K562 (cell line): Measurements from ENCODE around the gene UVRAG. TPM values are rescaled to one million over a fixed set of nuclear protein-coding genes. Genes with fewer than 3 reads are reported as not detected.

Experiments used
- ATAC-seq: fragments of 200-7000 bp; cut with Tn5 transposase; 3 replicates; pipeline ENCODE4 v1.9.1; 2020; ENCODE audit warnings: moderate library complexity
- BruUV-seq: library from RNA; stranded (reverse); fragments of 400-500 nt; replicated peaks from 2 replicates; lab custom pipeline; 2021; lab: Mats Ljungman, UMichigan
- CTCF ChIA-PET: fragments of 300-600 bp; formaldehyde crosslinking; extraction: SDS; loops from one replicate; lab custom pipeline; 2021; ENCODE audit warnings: low intra/inter-chr PET ratio; lab: Yijun Ruan, JAX
- POLR2A ChIA-PET: fragments of 300-600, 350-650 bp; sonication (Branson Sonifier 250); formaldehyde crosslinking; extraction: SDS; loops from one replicate; lab custom pipeline; 2021; ENCODE audit warnings: antibody characterized with exemption, inconsistent platforms; lab: Yijun Ruan, JAX
- DNase-seq, 4 experiments: peaks; one replicate each; pipeline versions ENCODE4 v3.0.0 to v3.0.0-alpha.2; 2011 to 2018; ENCODE audit warnings: low spot score in 3 of 4, mixed read lengths in 3 of 4; ENCODE audit errors: extremely low read depth in 1 of 4
- FAIRE-seq: peaks from 2 replicates; lab custom pipeline; 2011; peaks lifted over from hg19 to GRCh38; lab: Jason Lieb, UNC
- H2AFZ ChIP-seq: 2 replicates; pipeline ENCODE4 v1.6.0; 2011; ENCODE audit warnings: low read depth, low read length, control low read depth, inconsistent platforms
- H3K27ac ChIP-seq: fragments of 200-600 bp; 3 replicates; pipeline ENCODE4 v1.8.0; 2011; ENCODE audit warnings: low read depth, mild to moderate bottlenecking, control low read depth, inconsistent platforms, low read length, moderate library complexity, mixed read lengths; ENCODE audit errors: extremely low read depth
- H3K27me3 ChIP-seq, 2 experiments: fragments of 300-600 bp in 1 of 2; 2 replicates in 1 of 2; 3 replicates in 1 of 2; pipeline versions ENCODE4 v1.6.0 to v1.8.0; 2011; ENCODE audit warnings: inconsistent platforms in 2 of 2, low read length in 2 of 2, mild to moderate bottlenecking in 1 of 2, mixed read lengths in 1 of 2, moderate library complexity in 1 of 2; ENCODE audit not compliant: control insufficient read depth in 2 of 2, insufficient read depth in 2 of 2
- H3K36me3 ChIP-seq: fragments of 300-600 bp; 3 replicates; pipeline ENCODE4 v1.8.0; 2011; ENCODE audit warnings: mild to moderate bottlenecking, low read length, inconsistent platforms; ENCODE audit not compliant: control insufficient read depth, insufficient read depth
- H3K4me1 ChIP-seq, 2 experiments: fragments of 200-600 bp in 1 of 2; replicated peaks in 1 of 2; 2 replicates in 1 of 2; 3 replicates in 1 of 2; pipeline versions ENCODE4 v1.5.1 to v1.8.0; 2011; ENCODE audit warnings: inconsistent platforms in 2 of 2, low read length in 2 of 2, mild to moderate bottlenecking in 1 of 2, mixed read lengths in 1 of 2, moderate library complexity in 1 of 2; ENCODE audit not compliant: control insufficient read depth in 2 of 2, insufficient read depth in 2 of 2
- H3K4me2 ChIP-seq: 2 replicates; pipeline ENCODE4 v1.6.1; 2011; ENCODE audit warnings: low read length, control low read depth, inconsistent platforms, mixed read lengths; ENCODE audit not compliant: insufficient read depth
- H3K4me3 ChIP-seq: fragments of 200-600 bp; sonication (generic), shearing (Covaris generic); 2 replicates; pipeline ENCODE4 v1.5.1; 2016; ENCODE audit warnings: control low read depth, inconsistent platforms
- H3K79me2 ChIP-seq: fragments of 200-600 bp; 3 replicates; pipeline ENCODE4 v1.8.0; 2011; ENCODE audit warnings: low read length, inconsistent platforms; ENCODE audit not compliant: control insufficient read depth, insufficient read depth
- H3K9ac ChIP-seq, 2 experiments: 2 replicates each; pipeline versions ENCODE4 v1.6.0 to v1.6.1; 2011; ENCODE audit warnings: low read depth in 2 of 2, low read length in 2 of 2, control low read depth in 1 of 2, inconsistent platforms in 1 of 2, mild to moderate bottlenecking in 1 of 2, mixed read lengths in 1 of 2; ENCODE audit not compliant: insufficient read depth in 1 of 2
- H3K9me1 ChIP-seq: one replicate; pipeline ENCODE4 v1.6.0; 2011; ENCODE audit warnings: inconsistent platforms, mild to moderate bottlenecking, low read length, moderate library complexity; ENCODE audit not compliant: control insufficient read depth, insufficient read depth
- H3K9me3 ChIP-seq: replicated peaks from 2 replicates; pipeline ENCODE4 v1.5.1; 2011; ENCODE audit warnings: low read depth, low read length, inconsistent platforms; ENCODE audit not compliant: control insufficient read depth, insufficient read depth
- H4K20me1 ChIP-seq: replicated peaks from 2 replicates; pipeline ENCODE4 v1.6.1; 2011; ENCODE audit warnings: low read length, inconsistent platforms, mixed read lengths; ENCODE audit not compliant: control insufficient read depth, insufficient read depth
- ARID1B ChIP-seq: fragments of 450-650 bp; IDR thresholded peaks from 2 replicates; pipeline ENCODE4 v1.6.1; 2016; ENCODE audit warnings: antibody characterized with exemption, mild to moderate bottlenecking, inconsistent platforms
- BRF2 ChIP-seq: IDR thresholded peaks from 3 replicates; pipeline ENCODE4 v1.6.1; 2011; ENCODE audit warnings: borderline replicate concordance, mild to moderate bottlenecking; ENCODE audit not compliant: insufficient read length, insufficient read depth
- ETV1 ChIP-seq: fragments of 450-650 bp; conservative IDR thresholded peaks from 2 replicates; pipeline ENCODE4 v1.6.1; 2016; ENCODE audit warnings: missing genetic modification characterization, control low read depth, low read depth, missing compliant biosample characterization
- TAL1 ChIP-seq: fragments of 450-650 bp; IDR thresholded peaks from 2 replicates; pipeline ENCODE4 v1.6.1; 2016; ENCODE audit warnings: mild to moderate bottlenecking
- TCF3 ChIP-seq: sonication (generic); formaldehyde crosslinking; IDR thresholded peaks from 2 replicates; pipeline ENCODE4 v1.4.0; 2020; ENCODE audit warnings: mild to moderate bottlenecking, missing genetic modification reagents
- WGBS: fragments of 100-300 bp; shearing (Covaris generic); methylation state at CpG from one replicate; pipeline ENCODE4 v1.1.6; 2016; ENCODE audit warnings: low coverage, mixed read lengths; ENCODE audit not compliant: insufficient coverage; ENCODE audit errors: missing lambda C conversion rate; 5-methylcytosine and 5-hydroxymethylcytosine counted together
- in situ Hi-C: fragments of 300-500 bp; cut with MboI; formaldehyde crosslinking; loops from 4 replicates; pipeline ENCODE4 v1.15.0; 2018; ENCODE audit warnings: inconsistent platforms, mixed read lengths
- intact Hi-C: fragments of 100-400 bp; cut with micrococcal nuclease; formaldehyde crosslinking; loops from 2 replicates; pipeline ENCODE4 v1.14.2; 2022
- polyA plus RNA-seq, 8 experiments: library from polyadenylated mRNA; depleted of rRNA in 4 of 8; stranded (reverse) in 5 of 8; unstranded in 3 of 8; fragments of >200 nt; fragmentation: Nextera tagmentation in 2 of 8; fragmentation: Illumina TruSeq in 1 of 8; extraction: Ambion mirVana in 2 of 8; extraction: Trizol in 1 of 8; gene quantifications; 2 replicates each; pipeline versions ENCODE4 v1.2.1 to v1.2.3, GENCODE V29; 2011 to 2014; ENCODE audit warnings: inconsistent platforms in 1 of 8, missing spikeins in 1 of 8
- total RNA-seq, 7 experiments: library from RNA; depleted of rRNA in 6 of 7; stranded (reverse); fragments of >200 nt in 6 of 7; fragmentation: Illumina TruSeq in 2 of 7; extraction: Trizol in 2 of 7; gene quantifications; 2 replicates each; pipeline versions ENCODE4 v1.2.1 to v1.2.3, GENCODE V29; 2011 to 2021; ENCODE audit warnings: low replicate concordance in 1 of 7

UVRAG gene
- total and polyA plus RNA-seq, 9 of the 15 experiments (the other 6 are each of a cell fraction or from before 2014, with no cell fraction given): 3.1 to 17.8 (median 12.4) TPM

GRCh38 chr11:75945446-75945845 lies 130.4 kb downstream of the UVRAG start:
- WGBS: 6% methylated on average over 1 of the region's 1 CpG
- ATAC-seq: no peak; the same call in 2 of the 3 replicates
- no TSS peak for BruUV-seq
- Histone ChIP-seq H3K9me1 (no peaks in the 10 kb centered on the region), H2AFZ (no peak overlapping the region), H4K20me1 (0 out of 2 replicates have a peak, but pooled peaks cover 6% of the 10 kb centered on the region), H3K4me1 (peaks cover 0 to 15% of the 10 kb centered on the region in 2 experiments; a peak in 4 of 5 replicates), H3K4me3 (no peak overlapping the region), H3K27me3 (no peaks in the 10 kb centered on the region), H3K27ac (no peak overlapping the region), H3K36me3 (no peaks in the 10 kb centered on the region), H3K9ac (no peak overlapping the region), H3K9me3 (no peaks in the 10 kb centered on the region), H3K4me2 (no peak overlapping the region), H3K79me2 (0 out of 3 replicates have a peak, but pooled peaks cover 5% of the 10 kb centered on the region)
- FAIRE-seq: no peak
- DNase-seq: peak in 1 of 4 experiments; percentile 14
- TF ChIP-seq ARID1B (0 out of 2 replicates have a peak, but pooled peaks have one; percentile 27), ETV1 (no peak), BRF2 (no peak), TCF3 (0 out of 2 replicates have a peak, but pooled peaks have one; percentile 21), TAL1 (0 out of 2 replicates have a peak, but pooled peaks have one; percentile 6)
- intact Hi-C loops (no loop called here), in situ Hi-C loops (no loop called here)
- CTCF ChIA-PET: no interaction called here
- POLR2A ChIA-PET: interaction anchor here (1.1 kb wide), 1 partner anchor 13 kb away, joined by 3 read pairs; no protein-coding TSS in a partner anchor
